Activated CD4-positive, CD25-positive, alpha-beta regulatory T cell treated with anti-CD3 and anti-CD28 coated beads, Interleukin-2, amount 50 U/mL, for 16 hours (primary cell): Measurements from ENCODE around the gene MYLK4.
A peak's percentile ranks its signal among the peaks of the same experiment; 100 is the strongest.

ENCODE experiments used
- DNase-seq: peaks from one replicate; pipeline ENCODE4 v3.0.0-alpha.2; 2020; ENCODE audit warnings: low read depth, low spot score

Gene MYLK4

GRCh38 chr6:2756687-2757224 is 6.0 kb upstream of the MYLK4 start:
- no peak for DNase-seq

- no peak for DNase-seq
Measured at GRCh38 chr6:2756241-2756640, 5.5 kb upstream of the MYLK4 start.

- no peak for DNase-seq
Measured at GRCh38 chr6:2755456-2755855, 4.7 kb upstream of the MYLK4 start.

- DNase-seq, result no peak
Measured at GRCh38 chr6:2754911-2755310, 4.2 kb upstream of the MYLK4 start.

GRCh38 chr6:2754393-2754792 is 3.7 kb upstream of the MYLK4 start:
- no peak for DNase-seq

- DNase-seq, result no peak
Measured at GRCh38 chr6:2753743-2754142, 3.0 kb upstream of the MYLK4 start.

GRCh38 chr6:2753110-2753489 is 2.4 kb upstream of the MYLK4 start:
- no peak for DNase-seq

- no peak for DNase-seq
Measured at GRCh38 chr6:2752477-2753109, 1.9 kb upstream of the MYLK4 start.

GRCh38 chr6:2751871-2752270 is 1.1 kb upstream of the MYLK4 start:
- no peak for DNase-seq

GRCh38 chr6:2749969-2750600 is 637 bp downstream of the MYLK4 start:
- DNase-seq, result peak; percentile 47

- DNase-seq, result no peak
Measured at GRCh38 chr6:2748183-2748582, 2.5 kb downstream of the MYLK4 start.

GRCh38 chr6:2746557-2747061 is 4.1 kb downstream of the MYLK4 start:
- no peak for DNase-seq

- DNase-seq, result no peak
Measured at GRCh38 chr6:2745246-2745645, 5.5 kb downstream of the MYLK4 start.

- no peak for DNase-seq
Measured at GRCh38 chr6:2744778-2745177, 5.9 kb downstream of the MYLK4 start.

GRCh38 chr6:2744209-2744771 is 6.4 kb downstream of the MYLK4 start:
- no peak for DNase-seq

- DNase-seq, result no peak
Measured at GRCh38 chr6:2743280-2744208, 7.2 kb downstream of the MYLK4 start.

- no peak for DNase-seq
Measured at GRCh38 chr6:2741756-2742155, 9.0 kb downstream of the MYLK4 start.

GRCh38 chr6:2740581-2740980 is 10.1 kb downstream of the MYLK4 start:
- DNase-seq, result no peak

- no peak for DNase-seq
Measured at GRCh38 chr6:2739335-2739734, 11.4 kb downstream of the MYLK4 start.

- peak; percentile 9 for DNase-seq
Measured at GRCh38 chr6:2738373-2738979, 12.2 kb downstream of the MYLK4 start.

- no peak for DNase-seq
Measured at GRCh38 chr6:2737885-2738284, 12.8 kb downstream of the MYLK4 start.
